Left cardiac atrium (tissue), 4 donors: ENCODE results near the gene ASTN1. TPM values are rescaled to one million over a fixed set of nuclear protein-coding genes. Genes with fewer than 3 reads are reported as not detected.

Source experiments
- ATAC-seq, 2 donors: fragments of 200-7000 bp; cut with Tn5 transposase; one replicate each; pipeline ENCODE4 v1.9.1; 2020; ENCODE audit warnings: mild to moderate bottlenecking in 2 of 2, moderate library complexity in 2 of 2
- DNase-seq: peaks from one replicate; pipeline ENCODE4 v3.0.0-alpha.2; 2020
- intact Hi-C, 2 donors: fragments of 100-400 bp; cut with DNase I; formaldehyde crosslinking; loops; one replicate each; pipeline versions ENCODE4 v1.14.1 to v1.15.1; 2022 to 2023
- total RNA-seq, 2 donors: library from RNA; stranded (reverse); fragmentation: NEBNext Ultra II Directional; extraction: Animal tissue kit (Norgen Biotek cat#: 25700); gene quantifications; one replicate each; pipeline ENCODE4 v1.2.1, GENCODE V29; 2021
- donor health status: DM: no; HTN: yes; CAD: no.
- donor health status: DM: no; HTN: yes; CAD: no; lungs with severe emphysema.
- donor health status: DM: yes; HTN: yes; CAD: no.
- donor health status: Dilated cardiomyopathy.

The ASTN1 gene
- total RNA-seq, 2 donors from 2014 or later = 0.79 to 0.94 TPM

DNA sequence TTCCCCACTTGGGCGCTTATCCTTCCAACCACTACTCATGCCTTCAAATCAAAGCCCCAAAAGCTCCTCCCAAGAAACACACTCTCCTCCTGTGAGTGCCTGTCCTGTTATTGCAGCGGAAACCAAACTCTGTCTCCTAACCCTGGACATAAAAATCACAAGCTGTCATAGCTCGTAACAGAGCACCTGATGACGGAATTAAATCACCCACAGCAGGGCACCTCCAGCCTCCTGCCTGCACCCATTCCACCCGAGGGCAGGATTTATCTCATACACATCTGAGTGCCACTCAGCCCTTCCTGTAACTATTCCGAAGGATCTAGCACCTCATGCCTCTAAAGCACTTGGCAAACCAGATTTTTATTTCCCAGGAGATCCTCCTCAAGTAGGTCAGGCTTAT is 100.9 kb downstream of the ASTN1 start:
- intact Hi-C loops = no loop called here

DNA sequence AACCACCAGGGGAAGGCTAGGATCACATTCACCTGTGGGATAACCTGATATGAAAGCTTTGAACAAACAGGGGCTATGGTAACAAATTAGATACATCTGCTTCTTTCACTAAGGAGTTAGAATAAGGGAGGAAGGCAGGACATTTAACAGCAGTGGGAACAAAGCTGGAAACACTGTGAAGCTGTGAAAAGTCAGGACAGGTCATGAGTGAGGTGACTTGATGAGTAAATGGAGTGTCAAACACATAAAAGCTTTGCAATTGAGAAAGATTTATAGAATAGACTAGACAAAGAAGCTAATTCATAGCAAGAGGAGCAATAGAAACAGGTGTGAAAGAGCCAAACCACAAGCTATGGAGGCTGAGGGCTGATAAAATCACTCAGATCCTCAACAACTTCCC is 110.0 kb downstream of the ASTN1 start:
- DNase-seq (no peak), ATAC-seq (no peak)
- intact Hi-C loops = no loop called here

More for the DNA sequence above, 100.9 kb downstream of the ASTN1 start:
- ATAC-seq (no peak), DNase-seq (no peak)

DNA sequence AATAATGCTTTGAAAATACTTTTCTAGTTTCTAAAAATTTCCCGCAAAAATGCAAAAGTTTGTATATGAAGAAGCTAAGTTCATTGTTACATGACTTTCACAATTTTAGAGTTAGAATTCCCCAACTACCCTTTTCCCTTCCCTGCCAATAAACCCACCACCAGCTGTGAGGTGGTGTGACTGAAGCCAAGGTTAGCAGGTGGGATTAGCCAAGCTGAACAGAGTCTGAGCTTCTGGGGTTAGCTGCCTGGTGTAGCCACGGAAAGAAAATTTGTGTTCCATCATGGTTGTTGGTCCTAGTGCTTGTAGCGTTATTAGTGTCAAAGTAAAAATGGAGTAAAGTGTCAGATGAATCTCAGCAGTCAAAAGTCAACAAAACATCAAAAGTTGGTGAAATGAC is 110.9 kb downstream of the ASTN1 start:
- no peak for DNase-seq
- ATAC-seq = no peak
- intact Hi-C loops = no loop called here

DNA sequence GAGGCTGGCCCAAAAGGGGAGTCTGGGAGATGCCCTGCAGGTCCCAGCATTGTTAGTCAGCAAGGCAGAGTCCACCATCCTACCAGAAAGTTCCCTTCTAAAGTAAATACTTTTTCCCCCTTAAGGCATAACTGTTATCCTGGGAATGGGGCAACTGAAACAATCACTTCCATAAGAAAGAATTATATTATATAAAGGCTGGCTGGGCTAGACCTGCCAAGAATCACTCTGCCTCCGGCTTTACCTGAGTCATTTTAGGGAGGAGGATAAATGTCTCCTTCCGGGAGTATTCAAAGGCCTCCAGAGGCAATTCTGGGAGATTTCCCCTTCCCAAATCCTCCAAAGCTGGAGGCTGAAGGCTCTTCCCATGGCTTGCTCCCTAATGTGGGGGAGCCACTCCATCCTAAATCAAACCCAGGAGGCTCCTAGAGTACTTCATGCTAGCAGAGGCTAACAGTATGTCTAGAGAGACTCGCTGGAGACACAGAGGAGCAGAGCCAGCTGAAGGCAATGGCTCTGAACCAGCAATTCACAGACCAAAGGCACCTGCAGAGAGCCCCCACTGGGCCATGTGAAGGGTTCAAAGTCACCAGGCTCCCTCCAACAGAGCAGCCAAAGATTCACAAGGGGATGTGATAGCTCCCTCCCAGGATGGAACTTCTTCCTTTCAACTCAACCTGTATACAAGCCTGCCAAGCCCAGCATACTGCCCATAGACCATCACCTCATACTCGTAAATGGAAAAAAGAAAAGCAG is 116.0 kb downstream of the ASTN1 start:
- no peak for DNase-seq
- intact Hi-C loops = no loop called here
- peak in 1 of 2 donors; percentile 25 for ATAC-seq

DNA sequence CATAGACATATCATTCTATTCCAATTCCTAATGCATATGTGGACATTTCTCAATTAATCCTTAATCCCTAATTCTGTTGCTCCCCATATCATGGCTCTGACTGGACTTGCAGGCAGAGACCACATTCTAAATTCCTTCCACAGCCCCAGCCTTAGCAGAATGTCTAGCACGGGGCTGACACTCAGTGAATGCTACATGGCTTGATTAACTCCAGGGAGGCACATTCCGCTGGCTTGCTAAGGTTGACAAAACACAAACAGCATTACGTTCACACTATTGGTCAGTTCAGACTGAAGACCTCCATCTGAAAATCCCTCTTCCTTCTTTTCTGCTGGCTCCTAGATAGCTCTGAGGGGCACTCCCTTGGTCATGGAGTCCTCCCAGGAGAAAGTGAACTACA is 119.4 kb downstream of the ASTN1 start:
- DNase-seq (no peak), ATAC-seq (no peak)
- intact Hi-C loops = no loop called here

DNA sequence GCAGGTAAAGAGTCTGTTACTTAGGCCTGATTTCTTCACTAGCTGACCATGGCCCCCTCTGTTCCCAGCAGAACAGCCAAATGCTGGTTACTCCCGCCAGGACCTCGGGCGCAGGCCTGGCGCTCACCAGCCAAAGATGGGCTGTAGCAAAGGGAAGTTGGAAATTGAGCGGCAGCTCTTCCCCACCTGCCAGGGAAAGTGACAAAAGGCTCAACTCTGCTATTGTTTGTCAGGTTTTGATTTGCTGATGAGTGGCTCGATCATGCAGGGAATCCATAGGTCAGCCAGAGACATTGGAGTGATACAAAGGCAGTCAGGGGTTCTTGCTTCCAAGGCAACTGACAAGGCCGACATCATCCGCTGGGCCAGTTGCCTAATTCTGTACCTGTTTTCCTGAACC is 120.1 kb downstream of the ASTN1 start:
- DNase-seq (no peak), ATAC-seq (no peak)
- intact Hi-C loops = no loop called here

DNA sequence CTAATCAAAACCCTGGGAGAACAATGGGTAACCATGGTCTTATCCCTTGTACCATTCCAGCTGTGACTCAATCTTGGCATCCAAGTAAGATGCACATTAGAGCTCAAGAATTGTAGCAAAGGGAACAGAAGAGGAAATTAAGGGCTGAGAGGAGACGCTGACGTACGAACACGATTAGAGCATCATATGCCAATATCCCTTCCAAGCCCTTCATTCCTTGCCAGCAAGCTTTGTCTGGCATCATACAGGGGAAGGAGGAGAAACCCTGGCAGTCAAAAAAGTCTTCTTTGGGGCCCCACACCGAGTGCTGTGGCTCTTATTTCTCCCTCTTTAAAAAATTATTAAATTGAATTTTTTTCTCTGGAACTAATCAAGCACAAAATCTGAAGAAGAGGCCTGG is 120.9 kb downstream of the ASTN1 start:
- DNase-seq = no peak
- intact Hi-C loops = no loop called here
- ATAC-seq = no peak

DNA sequence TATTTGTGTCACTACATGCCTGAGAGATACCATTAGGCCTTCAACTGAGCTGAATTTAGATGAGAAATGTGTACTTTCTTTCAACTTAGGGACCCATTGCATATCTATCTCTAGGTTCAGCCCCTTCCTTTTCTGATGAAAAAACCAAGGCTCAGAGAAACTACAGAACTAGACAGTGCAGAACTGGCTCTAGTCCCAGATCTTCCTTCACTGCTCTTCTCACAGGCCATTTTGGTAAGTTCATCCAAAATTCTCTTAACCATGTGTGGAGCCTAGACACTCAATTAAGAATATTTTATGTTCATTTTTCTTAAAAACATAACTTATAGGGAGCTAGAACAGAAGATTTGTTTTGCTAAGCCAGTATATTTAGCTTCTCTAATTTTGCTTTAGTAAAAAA is 128.9 kb downstream of the ASTN1 start:
- intact Hi-C loops = no loop called here
- no peak for DNase-seq
- ATAC-seq = no peak

DNA sequence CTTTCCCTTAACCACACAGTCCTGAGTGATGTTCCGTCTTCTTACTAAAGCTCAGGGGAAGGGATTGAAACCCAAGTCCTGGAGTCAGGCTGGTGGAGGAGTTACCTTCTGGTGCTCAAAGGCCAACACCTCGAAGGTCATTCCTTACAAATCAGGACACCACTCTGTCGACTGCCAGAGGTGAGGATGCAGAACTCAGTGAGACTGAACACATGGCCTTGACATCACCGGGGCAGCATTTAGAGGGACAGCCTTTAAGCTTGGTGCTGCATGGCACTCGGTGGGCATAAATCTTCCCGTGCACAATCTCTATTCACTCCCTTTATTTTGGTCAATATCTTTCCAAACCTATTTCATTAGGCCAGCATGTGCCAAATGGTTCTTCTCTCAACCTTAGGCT is 130.9 kb downstream of the ASTN1 start:
- intact Hi-C loops = no loop called here
- ATAC-seq = no peak

DNA sequence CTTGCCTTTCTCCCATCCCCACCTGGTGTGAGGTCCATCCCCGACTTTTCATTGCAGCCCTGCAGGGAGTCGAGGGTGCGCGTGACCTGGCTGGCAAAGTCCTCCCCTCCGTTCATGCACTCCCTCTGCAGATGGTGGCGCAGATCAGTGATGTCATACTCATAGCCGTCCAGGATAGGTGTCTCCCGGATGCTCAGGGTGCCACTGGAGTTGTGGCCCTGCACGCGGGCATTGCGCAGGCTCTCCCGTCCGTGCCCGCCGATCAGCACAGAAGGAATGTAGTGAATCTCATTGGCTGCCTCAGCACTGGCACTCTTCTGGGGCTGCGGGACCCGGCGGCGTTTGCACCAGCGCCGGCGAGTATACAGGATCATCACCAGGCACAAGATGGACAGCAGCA is 132.1 kb downstream of the ASTN1 start:
- DNase-seq (no peak), ATAC-seq (no peak)
- intact Hi-C loops = no loop called here

More for the DNA sequence above, 130.9 kb downstream of the ASTN1 start:
- no peak for DNase-seq

DNA sequence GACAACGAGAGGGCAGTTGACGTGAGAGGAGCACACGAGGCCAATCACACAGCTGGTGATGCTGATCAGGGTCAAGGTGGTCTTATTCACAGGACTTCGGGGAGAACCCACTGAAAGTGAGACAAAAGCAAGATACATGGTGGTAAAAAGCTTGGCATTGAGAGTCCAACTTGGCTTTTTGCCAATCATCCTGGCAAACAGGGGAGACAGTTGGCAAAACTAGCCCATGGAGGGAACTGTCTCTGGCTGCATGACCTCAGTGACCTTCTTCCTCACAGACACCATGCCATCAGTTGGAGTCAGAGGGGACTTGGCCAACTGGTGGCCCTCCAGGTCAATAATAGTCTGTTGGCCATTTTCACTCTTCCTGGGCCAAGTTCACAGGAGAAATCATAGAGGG is 139.9 kb downstream of the ASTN1 start:
- ATAC-seq (no peak), DNase-seq (no peak)

DNA sequence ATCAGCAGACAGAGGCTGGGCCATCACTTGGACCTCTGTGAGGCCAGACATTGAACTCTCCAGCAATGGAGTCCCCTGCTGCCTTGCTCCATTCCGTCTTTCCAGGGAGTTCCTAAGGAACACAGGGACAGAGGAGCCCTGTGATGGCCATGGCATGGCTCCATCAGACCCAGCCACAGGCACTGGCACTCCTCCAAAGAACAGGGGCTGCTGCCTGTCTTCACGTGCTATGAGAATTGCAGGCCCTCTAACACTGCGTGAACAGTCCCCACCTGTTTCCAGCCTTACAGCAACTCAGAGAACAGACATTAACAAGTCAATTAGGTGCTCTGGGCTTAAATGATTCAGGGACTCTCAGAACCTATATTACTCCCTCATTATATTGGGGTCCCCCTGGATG is 140.8 kb downstream of the ASTN1 start:
- intact Hi-C loops = no loop called here
- ATAC-seq = no peak

More for the DNA sequence above, 139.9 kb downstream of the ASTN1 start:
- intact Hi-C loops = no loop called here

DNA sequence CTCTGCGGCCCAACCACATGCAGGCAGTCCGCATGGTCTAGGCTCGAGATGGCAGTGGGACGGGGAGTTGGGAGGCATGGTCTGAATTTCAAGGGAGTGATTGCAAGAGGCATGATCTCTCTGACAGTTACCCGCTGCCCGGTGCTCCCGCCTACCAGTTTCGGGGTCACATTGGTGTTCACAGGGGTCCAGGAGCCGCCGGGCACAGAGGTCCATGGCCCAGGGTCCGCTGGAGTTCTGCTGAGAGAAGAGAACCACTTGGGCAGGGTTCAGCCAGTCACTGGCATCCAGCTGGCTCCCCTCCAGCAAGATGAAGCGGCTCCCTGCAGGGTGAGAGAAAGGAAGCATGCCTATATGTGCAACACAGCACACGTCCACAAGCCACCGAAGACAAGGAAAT is 141.3 kb downstream of the ASTN1 start:
- intact Hi-C loops = no loop called here
- DNase-seq (no peak), ATAC-seq (no peak)

More for the DNA sequence above, 140.8 kb downstream of the ASTN1 start:
- DNase-seq = no peak

DNA sequence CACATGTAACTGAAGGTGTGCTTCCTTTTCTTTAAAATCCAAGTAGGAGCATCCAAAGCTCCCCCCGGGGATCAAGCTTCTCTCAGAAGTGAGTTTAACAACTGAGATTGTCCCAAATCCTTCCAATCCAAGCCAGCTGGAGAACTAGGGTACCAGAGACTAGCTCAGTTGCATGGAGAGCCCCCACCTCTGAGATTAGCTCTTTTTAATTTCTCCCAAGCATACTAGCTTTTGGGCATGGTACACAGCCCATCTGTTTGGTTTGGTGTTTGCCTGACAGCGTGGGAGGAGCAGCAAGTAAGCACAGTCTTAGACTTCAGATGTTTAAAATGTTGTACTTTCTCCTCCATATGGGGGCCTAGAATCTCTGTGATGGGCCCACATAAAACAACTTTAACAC is 142.8 kb downstream of the ASTN1 start:
- ATAC-seq = peak in 1 of 2 donors; percentile 25

DNA sequence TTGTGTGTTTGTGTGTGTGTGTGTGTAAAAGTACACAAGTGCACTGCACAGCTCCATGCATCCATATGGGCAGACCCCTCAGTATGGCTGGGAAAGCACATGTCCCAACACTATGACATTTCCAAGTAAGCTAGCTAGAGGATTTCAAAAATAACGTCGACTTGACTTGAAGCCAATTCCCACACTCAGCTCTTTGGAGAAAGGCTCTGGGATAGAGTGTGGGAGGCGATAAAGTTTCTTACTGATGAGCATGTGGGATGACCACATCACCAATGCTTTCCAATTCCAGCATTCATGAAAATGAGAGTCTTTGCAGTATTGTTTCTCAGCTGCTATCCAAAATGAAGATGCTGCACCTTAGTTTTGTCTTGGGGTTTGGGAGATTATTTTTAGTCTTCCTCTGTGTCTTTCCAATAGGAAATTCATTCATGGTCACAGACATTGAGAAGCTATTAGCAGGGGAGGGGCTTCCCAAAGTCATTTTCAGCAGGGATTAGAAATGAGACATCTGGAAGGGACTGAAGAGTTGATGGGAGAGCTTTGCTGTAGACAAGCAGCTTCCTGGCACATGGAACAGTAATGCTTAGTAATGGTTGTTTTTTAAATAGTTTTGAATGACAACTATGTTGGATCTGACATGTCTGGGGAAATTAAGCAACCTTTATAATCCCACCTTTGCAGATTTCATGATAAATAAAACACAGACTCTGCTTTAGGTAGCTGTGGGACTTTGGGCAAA is 143.5 kb downstream of the ASTN1 start:
- intact Hi-C loops = no loop called here
- no peak for DNase-seq
- ATAC-seq = peak in 1 of 2 donors; percentile 86

More for the DNA sequence above, 142.8 kb downstream of the ASTN1 start:
- DNase-seq = no peak
- intact Hi-C loops = no loop called here

DNA sequence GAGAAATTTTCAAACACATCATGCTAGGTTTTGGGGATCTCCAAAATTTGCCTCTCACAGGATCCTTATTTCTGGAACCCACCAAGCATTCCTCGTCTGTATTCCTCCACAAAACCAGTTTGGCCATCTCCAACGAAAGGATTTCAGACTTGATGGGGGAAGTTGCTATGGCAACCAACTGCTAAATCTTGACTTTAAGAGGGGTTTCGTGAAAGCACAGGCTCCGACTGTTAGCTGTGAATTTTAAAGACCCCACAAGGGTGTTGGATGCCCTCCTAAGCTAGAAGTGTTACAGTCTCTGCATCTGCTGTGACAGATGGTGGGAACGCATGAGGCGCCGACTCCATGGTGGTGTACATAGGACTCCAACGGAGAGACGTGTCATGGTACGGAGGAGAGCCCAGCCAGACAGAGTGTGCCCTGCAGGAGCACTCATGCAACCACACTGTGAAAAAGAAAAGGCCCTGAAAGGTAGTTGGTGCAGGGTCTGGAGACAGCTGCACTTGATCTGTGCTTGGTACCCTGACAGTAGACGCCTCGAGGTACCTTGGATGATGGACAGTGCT is 147.1 kb downstream of the ASTN1 start:
- DNase-seq = no peak
- intact Hi-C loops = no loop called here
- no peak for ATAC-seq

DNA sequence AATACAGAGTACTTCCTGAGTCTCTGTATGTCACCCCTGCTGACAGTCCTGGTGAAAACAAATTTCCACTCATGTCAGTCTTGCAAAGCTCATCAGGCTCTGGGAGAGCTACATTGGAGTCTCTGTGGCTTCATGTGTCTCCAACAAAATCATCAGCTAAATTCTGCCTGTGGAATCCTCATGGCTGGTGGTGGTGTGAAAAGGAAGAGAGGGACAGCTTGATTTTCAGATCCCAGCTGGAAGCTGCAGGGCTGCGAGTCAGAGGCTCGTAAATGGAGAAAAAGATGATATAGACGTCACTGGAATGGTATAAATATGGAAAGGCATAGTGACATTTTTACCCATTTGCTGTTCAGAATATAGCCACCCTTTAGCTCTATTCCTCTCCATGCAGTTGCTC is 150.2 kb downstream of the ASTN1 start:
- DNase-seq = no peak
- intact Hi-C loops = no loop called here
- no peak for ATAC-seq

DNA sequence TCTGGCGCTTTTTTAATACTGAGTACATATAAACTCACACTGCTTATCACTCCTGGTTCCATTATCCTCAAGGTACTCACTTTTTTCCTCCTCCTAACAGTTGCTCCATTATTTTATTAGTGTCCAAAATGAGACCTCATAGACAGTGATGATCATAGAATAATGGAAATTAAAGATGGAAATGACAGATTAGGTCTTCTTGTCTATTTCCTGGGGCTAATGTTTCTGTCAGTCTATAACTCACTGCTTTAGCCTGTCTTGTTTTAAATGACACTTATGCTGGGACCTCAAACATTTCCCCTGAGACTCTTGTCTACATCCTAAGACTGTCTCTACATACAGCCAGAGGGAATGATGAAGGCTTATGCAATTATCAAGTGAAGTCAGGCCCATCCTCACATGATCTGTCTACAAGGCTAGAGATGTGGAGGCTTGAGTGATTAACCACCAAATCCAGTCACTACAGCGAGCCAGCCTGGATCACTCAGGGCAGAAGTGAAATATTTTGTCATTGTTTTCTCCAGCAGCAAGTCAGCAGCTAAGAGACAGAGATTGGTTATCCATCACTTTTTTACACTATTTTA is 152.1 kb downstream of the ASTN1 start:
- no peak for ATAC-seq
- intact Hi-C loops = no loop called here
- no peak for DNase-seq

DNA sequence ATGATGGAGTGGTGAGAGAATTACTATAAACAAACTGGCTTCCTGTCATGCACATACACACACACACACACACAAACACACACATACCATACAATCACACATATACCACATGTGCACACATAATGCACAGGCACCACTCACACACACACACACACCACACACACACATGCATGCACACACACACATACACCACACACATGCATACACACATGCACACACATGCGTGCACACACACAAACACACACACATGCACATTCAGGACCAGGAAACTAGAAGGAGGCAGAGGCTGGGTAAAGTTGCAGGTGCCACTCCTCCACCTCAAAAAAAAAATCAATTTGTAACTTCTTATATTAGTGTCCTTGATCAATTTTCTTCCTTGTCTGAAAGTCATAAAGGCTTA is 153.0 kb downstream of the ASTN1 start:
- intact Hi-C loops = no loop called here
- ATAC-seq (no peak), DNase-seq (no peak)

DNA sequence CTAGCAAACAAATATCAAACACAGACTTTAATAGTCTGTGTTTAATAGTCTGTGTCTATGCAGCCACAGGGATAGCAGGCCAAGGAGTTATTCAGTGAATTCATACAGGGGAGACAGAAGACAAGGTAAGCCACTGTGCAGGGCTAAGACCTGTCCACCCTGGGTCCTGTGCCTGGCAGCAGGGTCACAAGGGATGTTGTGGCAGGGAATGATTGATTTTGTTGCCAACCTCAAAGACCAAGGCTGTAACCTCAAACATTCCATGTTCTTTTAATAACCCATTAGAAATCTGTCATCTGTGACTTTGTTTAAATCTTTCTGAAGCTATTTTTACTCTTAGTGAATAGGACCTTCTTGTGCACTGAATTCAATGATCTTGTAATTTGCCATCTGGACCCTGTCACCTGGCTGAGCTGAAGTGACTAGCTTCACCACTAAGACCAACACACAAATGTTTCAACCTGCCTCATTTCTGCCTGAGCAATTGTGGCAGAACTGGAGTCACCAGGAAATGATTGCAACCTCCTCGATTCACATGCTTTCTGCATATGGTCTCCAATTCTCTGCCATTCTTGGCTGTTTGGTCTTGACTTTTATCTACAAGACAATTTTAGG is 154.2 kb downstream of the ASTN1 start:
- DNase-seq (no peak), ATAC-seq (no peak)
- intact Hi-C loops = no loop called here
